ENCODE data around the gene KRTAP12-2.

GRCh38 chr21:44648557-44649311 is 18.0 kb downstream of the KRTAP12-2 start:
- TF ChIP-seq, protein P1, sequence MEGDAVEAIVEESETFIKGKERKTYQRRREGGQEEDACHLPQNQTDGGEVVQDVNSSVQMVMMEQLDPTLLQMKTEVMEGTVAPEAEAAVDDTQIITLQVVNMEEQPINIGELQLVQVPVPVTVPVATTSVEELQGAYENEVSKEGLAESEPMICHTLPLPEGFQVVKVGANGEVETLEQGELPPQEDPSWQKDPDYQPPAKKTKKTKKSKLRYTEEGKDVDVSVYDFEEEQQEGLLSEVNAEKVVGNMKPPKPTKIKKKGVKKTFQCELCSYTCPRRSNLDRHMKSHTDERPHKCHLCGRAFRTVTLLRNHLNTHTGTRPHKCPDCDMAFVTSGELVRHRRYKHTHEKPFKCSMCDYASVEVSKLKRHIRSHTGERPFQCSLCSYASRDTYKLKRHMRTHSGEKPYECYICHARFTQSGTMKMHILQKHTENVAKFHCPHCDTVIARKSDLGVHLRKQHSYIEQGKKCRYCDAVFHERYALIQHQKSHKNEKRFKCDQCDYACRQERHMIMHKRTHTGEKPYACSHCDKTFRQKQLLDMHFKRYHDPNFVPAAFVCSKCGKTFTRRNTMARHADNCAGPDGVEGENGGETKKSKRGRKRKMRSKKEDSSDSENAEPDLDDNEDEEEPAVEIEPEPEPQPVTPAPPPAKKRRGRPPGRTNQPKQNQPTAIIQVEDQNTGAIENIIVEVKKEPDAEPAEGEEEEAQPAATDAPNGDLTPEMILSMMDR (IDR thresholded peaks at IDR 0.05), result no peak
- TF ChIP-seq POLR2A (IDR thresholded peaks at IDR 0.05), result no peak
